Measurements from ENCODE around the gene XYLT1.

XYLT1 gene

GRCh38 chr16:17246974-17247732 lies 223.6 kb downstream of the XYLT1 start:
- Mint-ChIP-seq H3K4me1 (peaks cover 16% of the 10 kb centered on the region), H3K9me3 (no peaks in the 10 kb centered on the region), H3K27me3 (ENCODE audit: low read depth, poor library complexity) (peaks cover 14% of the 10 kb centered on the region), H3K27ac (no peak overlapping the region), H3K36me3 (ENCODE audit: low read depth) (no peaks in the 10 kb centered on the region), H3K4me3 (no peak overlapping the region)
- no peak for TF ChIP-seq CTCF (IDR thresholded peaks at IDR 0.05)
- no peak for DNase-seq

- no peak overlapping the region for H3K4me3 Mint-ChIP-seq
- peaks cover 14% of the 10 kb centered on the region for H3K27me3 Mint-ChIP-seq (ENCODE audit: low read depth, poor library complexity)
- H3K9me3 Mint-ChIP-seq = no peaks in the 10 kb centered on the region
- H3K4me1 Mint-ChIP-seq = peaks cover 9% of the 10 kb centered on the region
- no peak overlapping the region for H3K27ac Mint-ChIP-seq
- no peak for DNase-seq
- no peaks in the 10 kb centered on the region for H3K36me3 Mint-ChIP-seq (ENCODE audit: low read depth)
- no peak for TF ChIP-seq CTCF (IDR thresholded peaks at IDR 0.05)
Measured at GRCh38 chr16:17246268-17246885, 224.4 kb downstream of the XYLT1 start.

- no peak for DNase-seq
- peaks cover 14% of the 10 kb centered on the region for H3K27me3 Mint-ChIP-seq (ENCODE audit: low read depth, poor library complexity)
- no peak for TF ChIP-seq CTCF (IDR thresholded peaks at IDR 0.05)
- no peak overlapping the region for H3K27ac Mint-ChIP-seq
- H3K36me3 Mint-ChIP-seq (ENCODE audit: low read depth) = no peaks in the 10 kb centered on the region
- H3K4me1 Mint-ChIP-seq = peaks cover 5% of the 10 kb centered on the region
- no peaks in the 10 kb centered on the region for H3K9me3 Mint-ChIP-seq
- no peak overlapping the region for H3K4me3 Mint-ChIP-seq
Measured at GRCh38 chr16:17245776-17246175, 225.0 kb downstream of the XYLT1 start.

- no peak for DNase-seq
Measured at GRCh38 chr16:17244872-17245551, 225.7 kb downstream of the XYLT1 start.

GRCh38 chr16:17241264-17241835 lies 229.4 kb downstream of the XYLT1 start:
- DNase-seq = no peak
- Mint-ChIP-seq H3K27me3 (ENCODE audit: low read depth, poor library complexity) (peaks cover 5% of the 10 kb centered on the region), H3K9me3 (no peaks in the 10 kb centered on the region), H3K36me3 (ENCODE audit: low read depth) (no peaks in the 10 kb centered on the region), H3K27ac (no peak overlapping the region), H3K4me3 (no peak overlapping the region), H3K4me1 (peaks cover 5% of the 10 kb centered on the region)
- TF ChIP-seq CTCF (IDR thresholded peaks at IDR 0.05) = no peak

More at GRCh38 chr16:17244872-17245551, 225.7 kb downstream of the XYLT1 start:
- H3K4me3 Mint-ChIP-seq = no peak overlapping the region
- no peak overlapping the region for H3K27ac Mint-ChIP-seq
- H3K36me3 Mint-ChIP-seq (ENCODE audit: low read depth) = no peaks in the 10 kb centered on the region
- peaks cover 5% of the 10 kb centered on the region for H3K4me1 Mint-ChIP-seq
- no peak for TF ChIP-seq CTCF (IDR thresholded peaks at IDR 0.05)
- peaks cover 12% of the 10 kb centered on the region for H3K27me3 Mint-ChIP-seq (ENCODE audit: low read depth, poor library complexity)
- H3K9me3 Mint-ChIP-seq = no peaks in the 10 kb centered on the region
